Measurements from ENCODE around the gene CATSPERB.
"Not testable (repeated sequence)": the region's sequence is repeated elsewhere in the genome, so short reads cannot be mapped to it uniquely, and the experiment has no call there.

Gene CATSPERB

DNA sequence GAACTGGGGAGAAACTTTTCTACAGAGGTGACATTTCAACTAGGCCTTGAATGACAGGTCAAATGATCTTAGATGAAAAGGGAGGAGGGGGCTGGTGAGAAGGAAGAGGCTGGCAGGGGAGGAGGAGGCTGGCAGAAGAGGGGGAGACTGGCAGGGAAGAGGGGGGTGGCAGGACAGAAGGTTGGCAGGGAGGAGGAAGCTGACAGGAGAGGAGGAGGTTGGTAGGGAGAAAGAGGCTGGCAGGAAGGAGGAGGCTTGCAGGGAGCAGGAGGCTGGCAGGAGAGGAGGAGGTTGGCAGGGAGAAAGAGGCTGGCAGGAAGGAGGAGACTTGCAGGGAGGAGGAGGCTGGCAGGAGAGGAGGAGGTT, 158.4 kb downstream of the CATSPERB start:
- H3K4me3 ChIP-seq (ENCODE audit: low read depth, low read length) = no peak overlapping the region
- TF ChIP-seq, protein P1, sequence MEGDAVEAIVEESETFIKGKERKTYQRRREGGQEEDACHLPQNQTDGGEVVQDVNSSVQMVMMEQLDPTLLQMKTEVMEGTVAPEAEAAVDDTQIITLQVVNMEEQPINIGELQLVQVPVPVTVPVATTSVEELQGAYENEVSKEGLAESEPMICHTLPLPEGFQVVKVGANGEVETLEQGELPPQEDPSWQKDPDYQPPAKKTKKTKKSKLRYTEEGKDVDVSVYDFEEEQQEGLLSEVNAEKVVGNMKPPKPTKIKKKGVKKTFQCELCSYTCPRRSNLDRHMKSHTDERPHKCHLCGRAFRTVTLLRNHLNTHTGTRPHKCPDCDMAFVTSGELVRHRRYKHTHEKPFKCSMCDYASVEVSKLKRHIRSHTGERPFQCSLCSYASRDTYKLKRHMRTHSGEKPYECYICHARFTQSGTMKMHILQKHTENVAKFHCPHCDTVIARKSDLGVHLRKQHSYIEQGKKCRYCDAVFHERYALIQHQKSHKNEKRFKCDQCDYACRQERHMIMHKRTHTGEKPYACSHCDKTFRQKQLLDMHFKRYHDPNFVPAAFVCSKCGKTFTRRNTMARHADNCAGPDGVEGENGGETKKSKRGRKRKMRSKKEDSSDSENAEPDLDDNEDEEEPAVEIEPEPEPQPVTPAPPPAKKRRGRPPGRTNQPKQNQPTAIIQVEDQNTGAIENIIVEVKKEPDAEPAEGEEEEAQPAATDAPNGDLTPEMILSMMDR (IDR thresholded peaks at IDR 0.05; ENCODE audit: borderline replicate concordance, insufficient read depth, low read depth, low read length) = no peak

DNA sequence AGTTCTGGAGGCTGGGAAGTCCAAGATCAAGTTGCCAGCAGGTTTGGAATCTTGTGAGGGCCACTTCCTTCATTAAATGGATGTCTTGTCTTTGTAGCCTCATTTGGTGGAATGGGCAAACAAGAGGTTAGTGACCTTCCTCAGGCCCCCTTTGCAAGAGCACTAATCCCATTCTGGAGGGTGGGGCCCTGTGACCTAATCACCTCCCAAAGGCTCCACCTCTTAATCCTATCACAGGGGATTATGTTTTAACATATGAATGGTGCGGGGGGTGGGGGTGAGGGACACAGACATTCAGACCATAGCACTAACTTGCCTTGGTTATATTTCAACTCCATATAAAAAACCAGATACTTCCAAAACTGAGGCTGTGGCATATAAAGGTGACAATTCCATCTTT, 161.9 kb downstream of the CATSPERB start:
- TF ChIP-seq, protein P1 (IDR thresholded peaks at IDR 0.05; ENCODE audit: borderline replicate concordance, insufficient read depth, low read depth, low read length) = no peak
- H3K4me3 ChIP-seq (ENCODE audit: low read depth, low read length) = no peak overlapping the region

DNA sequence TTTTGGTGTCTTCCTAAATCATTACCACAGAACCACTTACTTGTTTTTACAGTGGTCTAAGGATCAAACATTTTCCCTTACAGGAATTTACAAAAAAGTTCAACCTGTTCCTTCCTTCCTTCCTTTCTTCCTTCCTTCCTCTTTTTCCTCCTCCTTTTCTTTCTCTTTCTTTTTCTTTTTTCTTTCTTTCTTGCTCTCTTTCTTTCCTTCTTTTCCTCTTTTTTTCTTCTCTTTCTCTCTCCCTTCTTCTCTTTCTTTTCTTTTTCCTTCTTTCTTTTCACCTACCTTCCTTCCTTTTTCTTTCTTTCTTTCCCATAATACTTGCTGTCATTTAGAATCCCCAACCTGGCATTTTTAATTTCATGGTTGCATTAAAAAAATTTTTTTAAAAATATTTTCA, 162.6 kb downstream of the CATSPERB start:
- TF ChIP-seq, protein P1 (IDR thresholded peaks at IDR 0.05; ENCODE audit: borderline replicate concordance, insufficient read depth, low read depth, low read length) = no peak
- no peak overlapping the region for H3K4me3 ChIP-seq (ENCODE audit: low read depth, low read length)

DNA sequence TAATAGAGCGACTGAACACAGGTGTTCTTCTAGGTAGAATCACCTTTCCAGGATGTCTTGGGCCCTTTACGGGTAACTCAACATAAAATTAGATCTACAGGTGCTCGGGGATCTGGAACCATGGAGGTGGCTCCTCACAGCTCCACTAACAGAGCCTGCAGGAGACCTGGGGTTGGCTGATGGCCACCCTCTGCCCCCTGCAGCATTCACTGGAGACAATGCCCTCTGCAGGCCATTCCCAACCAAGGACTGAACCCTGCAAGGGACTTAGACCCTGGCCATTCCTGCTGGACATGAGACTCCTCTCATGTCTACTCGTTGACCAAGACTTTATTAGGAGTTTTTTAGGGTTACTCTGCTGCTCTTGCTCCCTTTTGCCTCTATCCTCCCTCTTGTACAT, 163.3 kb downstream of the CATSPERB start:
- H3K4me3 ChIP-seq (ENCODE audit: low read depth, low read length) = no peak overlapping the region
- TF ChIP-seq, protein P1 (IDR thresholded peaks at IDR 0.05; ENCODE audit: borderline replicate concordance, insufficient read depth, low read depth, low read length) = no peak

DNA sequence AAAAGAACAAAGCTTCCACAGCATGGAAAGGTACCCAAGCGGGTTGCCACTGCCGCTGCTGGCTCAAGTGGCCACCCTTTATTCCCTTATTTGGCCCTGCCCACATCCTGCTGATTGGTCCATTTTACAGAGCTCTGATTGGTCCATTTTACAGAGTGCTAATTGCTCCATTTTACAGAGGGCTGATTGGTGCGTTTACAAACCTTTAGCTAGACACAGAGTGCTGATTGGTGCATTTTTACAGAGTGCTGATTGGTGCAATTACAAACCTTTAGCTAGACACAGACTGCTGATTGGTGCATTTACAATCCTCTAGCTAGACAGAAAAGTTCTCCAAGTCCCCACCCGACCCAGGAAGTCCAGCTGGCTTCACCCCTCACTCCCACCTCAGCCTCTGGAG, 164.1 kb downstream of the CATSPERB start:
- H3K4me3 ChIP-seq (ENCODE audit: low read depth, low read length) = not testable (repeated sequence)

DNA sequence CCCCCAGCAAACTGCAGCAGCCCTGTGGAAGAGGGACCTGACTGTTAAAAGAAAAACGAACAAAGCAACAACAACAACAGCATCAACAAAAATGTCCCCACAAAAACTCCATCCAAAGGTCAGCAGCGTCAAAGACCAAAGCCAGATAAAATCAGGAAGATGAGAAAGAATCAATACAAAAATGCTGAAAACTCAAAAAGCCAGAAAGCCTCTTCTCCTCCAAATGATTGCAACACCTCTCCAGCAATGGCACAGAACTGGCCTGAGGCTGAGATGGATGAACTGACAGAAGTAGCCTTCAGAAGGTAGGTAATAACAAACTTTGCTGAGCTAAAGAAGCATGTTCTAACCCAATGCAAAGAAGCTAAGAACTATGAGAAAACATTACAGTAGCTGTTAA, 176.4 kb downstream of the CATSPERB start:
- no peak overlapping the region for H3K4me3 ChIP-seq (ENCODE audit: low read depth, low read length)
- TF ChIP-seq, protein P1 (IDR thresholded peaks at IDR 0.05; ENCODE audit: borderline replicate concordance, insufficient read depth, low read depth, low read length) = no peak

DNA sequence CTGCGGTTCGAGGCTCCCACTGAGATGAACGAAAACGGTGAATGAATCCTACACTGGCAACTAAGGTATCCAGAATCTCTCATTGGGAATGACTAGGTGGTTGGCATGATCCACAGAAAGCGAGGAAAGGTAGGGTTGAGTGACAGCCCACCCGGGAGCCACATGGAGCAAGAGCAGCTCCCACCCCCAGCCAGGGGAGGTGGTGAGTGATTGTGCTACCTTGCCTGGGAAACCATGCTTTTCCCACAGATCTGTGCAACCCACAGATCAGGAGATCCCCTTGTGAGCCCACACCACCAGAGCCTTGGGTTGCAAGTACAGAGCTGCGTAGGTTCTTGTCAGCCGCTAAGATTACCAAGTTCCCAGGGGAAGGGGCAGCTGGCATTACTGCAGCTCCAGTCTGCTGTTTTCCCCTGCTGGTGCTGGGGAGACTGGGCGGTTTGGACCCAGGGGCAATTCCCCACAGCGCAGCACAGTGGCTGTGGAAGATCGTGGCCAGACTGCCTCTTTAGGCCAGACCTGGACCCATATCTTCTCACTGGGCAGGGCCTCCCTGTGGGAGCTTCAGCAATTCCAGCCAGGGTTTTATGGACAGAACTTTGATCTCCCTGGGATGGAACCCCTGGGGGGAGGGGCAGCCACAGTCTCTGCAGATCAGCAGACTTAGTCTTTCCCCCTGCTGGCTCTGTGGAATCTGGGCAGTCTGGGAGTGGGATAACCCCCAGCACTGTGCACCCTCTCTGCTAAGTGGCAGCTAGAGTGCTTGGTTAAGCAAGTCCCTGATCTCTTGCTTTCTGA, 177.2 kb downstream of the CATSPERB start:
- TF ChIP-seq, protein P1 (IDR thresholded peaks at IDR 0.05; ENCODE audit: borderline replicate concordance, insufficient read depth, low read depth, low read length) = no peak
- H3K4me3 ChIP-seq (ENCODE audit: low read depth, low read length) = no peak overlapping the region
